ENCODE measurements around the gene TRIM75.
"Not testable (repeated sequence)": the region's sequence is repeated elsewhere in the genome, so short reads cannot be mapped to it uniquely, and the experiment has no call there.

The TRIM75 gene

GRCh38 chr4:165085946-165086345, 32.3 kb downstream of the TRIM75 start:
- no peak for TF ChIP-seq CTCF (IDR thresholded peaks at IDR 0.05)

GRCh38 chr4:165088366-165088765, 34.7 kb downstream of the TRIM75 start:
- no peak overlapping the region for H3K9ac ChIP-seq
- no peaks in the 10 kb centered on the region for H3K27me3 ChIP-seq (ENCODE audit: control insufficient read depth, insufficient read depth, low read length)
- H3K4me3 ChIP-seq (ENCODE audit: low read depth, low read length): no peak overlapping the region
- H3K27ac ChIP-seq: no peak overlapping the region
- no peaks in the 10 kb centered on the region for H3K36me3 ChIP-seq (ENCODE audit: control insufficient read depth, insufficient read depth, low read length)
- no peaks in the 10 kb centered on the region for H3K4me1 ChIP-seq
- no peak overlapping the region for H3K4me2 ChIP-seq (ENCODE audit: low read length)
- no peaks in the 10 kb centered on the region for H3K9me3 ChIP-seq (ENCODE audit: control insufficient read depth, low read length)
- no peaks in the 10 kb centered on the region for H3K79me2 ChIP-seq
- no peak overlapping the region for H2AFZ ChIP-seq
- no peak for TF ChIP-seq CTCF (IDR thresholded peaks at IDR 0.05)

More at GRCh38 chr4:165085946-165086345, 32.3 kb downstream of the TRIM75 start:
- Histone ChIP-seq H3K9me3 (ENCODE audit: control insufficient read depth, low read length) (no peaks in the 10 kb centered on the region), H3K4me3 (ENCODE audit: low read depth, low read length) (no peak overlapping the region), H3K27ac (no peak overlapping the region), H3K9ac (no peak overlapping the region), H3K79me2 (no peaks in the 10 kb centered on the region), H2AFZ (no peak overlapping the region), H3K36me3 (ENCODE audit: control insufficient read depth, insufficient read depth, low read length) (no peaks in the 10 kb centered on the region), H3K4me1 (no peaks in the 10 kb centered on the region), H3K27me3 (ENCODE audit: control insufficient read depth, insufficient read depth, low read length) (no peaks in the 10 kb centered on the region), H3K4me2 (ENCODE audit: low read length) (no peak overlapping the region)

GRCh38 chr4:165092187-165092586, 38.5 kb downstream of the TRIM75 start:
- H2AFZ ChIP-seq; H3K9me3 ChIP-seq (ENCODE audit: control insufficient read depth, low read length); H3K27ac ChIP-seq; H3K4me2 ChIP-seq (ENCODE audit: low read length); H3K4me1 ChIP-seq; H3K9ac ChIP-seq; H3K79me2 ChIP-seq; H3K27me3 ChIP-seq (ENCODE audit: control insufficient read depth, insufficient read depth, low read length); H3K4me3 ChIP-seq (ENCODE audit: low read depth, low read length); H3K36me3 ChIP-seq (ENCODE audit: control insufficient read depth, insufficient read depth, low read length): not testable (repeated sequence)

DNA sequence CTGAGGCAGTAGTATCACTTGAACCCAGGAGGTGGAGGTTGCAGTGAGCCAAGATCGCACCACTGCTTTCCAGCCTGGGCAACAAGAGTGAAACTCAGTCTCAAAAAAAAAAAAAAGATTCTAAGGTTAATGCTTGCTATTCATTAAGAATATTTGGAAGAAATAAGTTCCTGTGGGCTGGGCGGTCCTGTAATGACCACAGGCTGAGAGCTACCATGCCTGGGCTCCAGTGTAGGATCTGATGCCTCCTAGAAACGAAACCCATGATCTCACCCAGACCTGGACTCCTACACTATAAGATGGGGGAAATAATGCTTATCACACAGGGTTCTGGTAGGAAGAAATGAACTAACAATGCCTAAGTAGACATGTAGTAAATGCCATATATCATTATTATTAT, 41.2 kb downstream of the TRIM75 start:
- H3K4me1 ChIP-seq: no peaks in the 10 kb centered on the region
- H3K4me2 ChIP-seq (ENCODE audit: low read length): no peak overlapping the region
- TF ChIP-seq CTCF (IDR thresholded peaks at IDR 0.05): no peak
- H3K36me3 ChIP-seq (ENCODE audit: control insufficient read depth, insufficient read depth, low read length): no peaks in the 10 kb centered on the region
- H3K27me3 ChIP-seq (ENCODE audit: control insufficient read depth, insufficient read depth, low read length): no peaks in the 10 kb centered on the region
- no peaks in the 10 kb centered on the region for H3K79me2 ChIP-seq
- H3K9me3 ChIP-seq (ENCODE audit: control insufficient read depth, low read length): no peaks in the 10 kb centered on the region
- H2AFZ ChIP-seq: no peak overlapping the region
- H3K27ac ChIP-seq: no peak overlapping the region
- no peak overlapping the region for H3K9ac ChIP-seq
- H3K4me3 ChIP-seq (ENCODE audit: low read depth, low read length): no peak overlapping the region

- Histone ChIP-seq H3K4me2 (ENCODE audit: low read length) (no peak overlapping the region), H3K9ac (no peak overlapping the region), H3K4me1 (no peaks in the 10 kb centered on the region), H3K4me3 (ENCODE audit: low read depth, low read length) (no peak overlapping the region), H3K27me3 (ENCODE audit: control insufficient read depth, insufficient read depth, low read length) (no peaks in the 10 kb centered on the region), H2AFZ (no peak overlapping the region), H3K9me3 (ENCODE audit: control insufficient read depth, low read length) (no peaks in the 10 kb centered on the region), H3K36me3 (ENCODE audit: control insufficient read depth, insufficient read depth, low read length) (no peaks in the 10 kb centered on the region), H3K27ac (no peak overlapping the region), H3K79me2 (no peaks in the 10 kb centered on the region)
- TF ChIP-seq CTCF (IDR thresholded peaks at IDR 0.05): no peak
Measured at GRCh38 chr4:165095291-165095690, 41.6 kb downstream of the TRIM75 start.
